Duodenal mucosa (tissue), 2 donors: ENCODE results near the gene BEST4.
"Not testable (repeated sequence)": the region's sequence is repeated elsewhere in the genome, so short reads cannot be mapped to it uniquely, and the experiment has no call there.

Experiments used
- H3K27ac ChIP-seq: one replicate; pipeline ENCODE4 v1.7.0; 2013; ENCODE audit warnings: low read depth, low read length
- H3K27me3 ChIP-seq, 2 donors: one replicate each; pipeline ENCODE4 v1.7.0; 2013; ENCODE audit warnings: low read length in 2 of 2, control low read depth in 1 of 2; ENCODE audit not compliant: insufficient read depth in 2 of 2, control insufficient read depth in 1 of 2
- H3K36me3 ChIP-seq, 2 donors: one replicate each; pipeline ENCODE4 v1.7.0; 2013; ENCODE audit warnings: low read length in 2 of 2, control low read depth in 1 of 2; ENCODE audit not compliant: insufficient read depth in 2 of 2, control insufficient read depth in 1 of 2
- H3K4me1 ChIP-seq, 2 donors: one replicate each; pipeline ENCODE4 v1.7.0; 2013; ENCODE audit warnings: low read length in 2 of 2, control low read depth in 1 of 2; ENCODE audit not compliant: insufficient read depth in 2 of 2, control insufficient read depth in 1 of 2
- H3K4me3 ChIP-seq, 2 donors: one replicate each; pipeline ENCODE4 v1.7.0; 2013; ENCODE audit warnings: low read length in 2 of 2, low read depth in 1 of 2
- H3K9ac ChIP-seq, 2 donors: one replicate each; pipeline ENCODE4 v1.7.0; 2013; ENCODE audit warnings: low read length in 2 of 2, low read depth in 1 of 2
- H3K9me3 ChIP-seq, 2 donors: one replicate each; pipeline ENCODE4 v1.7.0; 2013; ENCODE audit warnings: low read length in 2 of 2, control low read depth in 1 of 2; ENCODE audit not compliant: control insufficient read depth in 1 of 2

The BEST4 gene

GRCh38 chr1:44827197-44828002 is 39.4 kb upstream of the BEST4 start:
- H3K4me3 ChIP-seq, result no peak overlapping the region
- H3K9ac ChIP-seq, result no peak overlapping the region
- no peaks in the 10 kb centered on the region for H3K9me3 ChIP-seq
- H3K36me3 ChIP-seq, result no peaks in the 10 kb centered on the region
- H3K4me1 ChIP-seq, result peaks cover 7 to 20% of the 10 kb centered on the region in 2 donors
- H3K27ac ChIP-seq, result no peak overlapping the region
- no peaks in the 10 kb centered on the region for H3K27me3 ChIP-seq

- Histone ChIP-seq H3K36me3 (no peaks in the 10 kb centered on the region), H3K4me1 (peaks cover 7 to 20% of the 10 kb centered on the region in 2 donors), H3K4me3 (peak overlapping the region in 1 of 2 donors; percentile 28), H3K9ac (peak overlapping the region in 1 of 2 donors; percentile 32), H3K27me3 (no peaks in the 10 kb centered on the region), H3K9me3 (no peaks in the 10 kb centered on the region), H3K27ac (no peak overlapping the region)
These were observed 38.6 kb upstream of the BEST4 start for GRCh38 chr1:44826375-44827196.

DNA sequence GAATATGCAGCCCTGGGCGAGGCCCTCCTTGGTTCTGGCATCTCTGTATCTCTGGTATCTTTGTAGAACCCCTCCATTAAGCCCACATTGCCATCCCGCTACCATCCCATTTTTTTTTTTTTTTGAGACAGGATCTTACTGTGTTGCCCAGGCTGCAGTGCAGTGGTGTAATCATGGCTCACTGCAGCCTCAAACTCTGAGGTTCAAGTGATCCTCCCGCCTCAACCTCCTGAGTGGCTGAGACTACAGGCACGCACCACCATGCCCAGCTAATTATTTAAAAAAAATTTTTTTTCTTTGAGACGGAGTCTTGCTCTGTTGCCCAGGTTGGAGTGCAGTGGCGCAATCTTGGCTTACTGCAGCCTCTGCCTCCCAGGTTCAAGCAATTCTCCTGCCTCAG is 36.4 kb upstream of the BEST4 start:
- H3K4me3 ChIP-seq, H3K9ac ChIP-seq, H3K9me3 ChIP-seq, H3K27ac ChIP-seq, H3K36me3 ChIP-seq, H3K27me3 ChIP-seq: not testable (repeated sequence)
- peaks cover 14 to 25% of the 10 kb centered on the region in 2 donors for H3K4me1 ChIP-seq

GRCh38 chr1:44822981-44823451 is 35.0 kb upstream of the BEST4 start:
- Histone ChIP-seq H3K36me3 (no peaks in the 10 kb centered on the region), H3K9me3 (no peaks in the 10 kb centered on the region), H3K4me1 (peaks cover 14 to 25% of the 10 kb centered on the region in 2 donors), H3K4me3 (no peak overlapping the region), H3K27ac (no peak overlapping the region), H3K9ac (no peak overlapping the region), H3K27me3 (no peaks in the 10 kb centered on the region)

DNA sequence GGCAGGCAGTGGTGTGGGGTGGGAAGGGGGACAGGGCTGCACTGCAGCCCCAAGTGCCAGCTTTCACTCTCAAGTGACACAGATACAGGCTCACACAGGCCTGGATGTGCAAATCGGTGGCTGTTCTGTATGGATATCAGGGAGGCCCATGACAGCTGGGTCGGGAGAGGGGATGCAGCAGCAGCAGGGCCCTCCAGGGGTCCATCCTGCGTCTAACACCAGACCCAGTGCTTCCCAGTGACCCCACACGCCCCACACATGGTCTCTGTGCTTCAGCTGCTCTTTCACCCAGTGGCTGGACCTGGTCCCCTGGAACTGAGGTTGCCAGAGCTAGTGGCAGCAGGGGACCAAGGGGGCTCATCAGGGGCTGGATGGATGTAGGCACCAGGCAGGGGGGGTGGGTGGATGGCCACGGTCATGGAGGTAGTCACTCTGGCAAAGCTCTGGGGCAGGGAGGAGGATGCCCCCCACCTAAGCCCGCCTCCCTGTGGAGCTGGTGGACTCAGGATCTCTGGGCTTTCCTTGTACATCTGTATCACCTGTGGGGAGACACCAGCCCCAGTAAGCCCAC is 34.2 kb upstream of the BEST4 start:
- Histone ChIP-seq H3K4me3 (no peak overlapping the region), H3K27ac (no peak overlapping the region), H3K9me3 (no peaks in the 10 kb centered on the region), H3K36me3 (no peaks in the 10 kb centered on the region), H3K4me1 (peaks cover 14 to 18% of the 10 kb centered on the region in 2 donors), H3K9ac (no peak overlapping the region), H3K27me3 (no peaks in the 10 kb centered on the region)

- Histone ChIP-seq H3K9me3 (no peaks in the 10 kb centered on the region), H3K27ac (no peak overlapping the region), H3K9ac (no peak overlapping the region), H3K4me3 (no peak overlapping the region), H3K27me3 (no peaks in the 10 kb centered on the region), H3K36me3 (no peaks in the 10 kb centered on the region), H3K4me1 (peaks cover 8 to 9% of the 10 kb centered on the region in 2 donors)
These were observed 33.3 kb upstream of the BEST4 start for GRCh38 chr1:44821240-44821715.

DNA sequence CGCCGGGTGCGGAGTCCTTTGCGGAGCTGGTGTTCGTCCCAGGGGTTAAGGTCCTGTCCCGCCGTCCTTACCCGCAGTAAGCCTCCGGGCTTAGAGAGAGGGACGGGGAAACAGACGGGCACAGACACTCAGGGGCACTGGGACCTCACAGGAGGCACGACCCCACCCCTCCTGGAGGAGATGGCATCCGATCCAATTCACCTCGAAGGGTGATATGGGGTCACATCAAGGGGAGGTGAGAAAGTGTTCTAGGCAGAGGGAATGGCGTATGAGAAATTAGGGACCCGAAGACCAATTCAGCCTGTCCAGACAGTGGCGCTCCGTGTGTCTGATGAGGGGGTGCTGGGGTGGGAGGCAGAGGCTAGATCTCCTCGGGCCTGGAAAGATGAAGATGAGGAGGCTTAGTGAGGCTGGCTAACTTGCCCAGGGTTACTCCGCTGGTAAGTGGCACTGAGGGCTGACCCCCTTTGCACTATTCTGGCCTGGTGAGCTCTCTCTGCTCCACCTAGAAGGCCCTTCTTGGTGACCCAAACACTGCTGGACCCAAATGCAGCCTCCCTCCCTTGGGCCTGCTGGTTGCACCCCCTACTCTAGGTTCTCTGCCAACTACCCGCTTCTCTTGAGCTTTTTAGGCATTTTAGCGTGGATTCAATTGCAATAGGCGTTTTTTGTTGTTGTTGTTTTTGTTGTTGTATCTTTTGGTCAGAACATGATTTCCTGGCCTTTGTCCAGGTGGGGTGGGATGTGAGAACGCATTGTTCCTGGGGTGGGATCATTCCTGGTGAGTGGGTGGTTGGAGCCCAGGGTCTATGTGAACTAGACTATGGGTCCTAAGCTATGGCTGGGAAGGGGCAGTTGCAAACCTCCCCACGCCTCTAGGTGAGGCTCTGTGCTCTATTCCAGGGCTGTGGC is 32.6 kb upstream of the BEST4 start:
- H3K36me3 ChIP-seq, result no peaks in the 10 kb centered on the region
- H3K9me3 ChIP-seq, result no peaks in the 10 kb centered on the region
- no peaks in the 10 kb centered on the region for H3K27me3 ChIP-seq
- H3K4me3 ChIP-seq, result peak overlapping the region; percentile 80 to 85
- H3K27ac ChIP-seq, result peak overlapping the region; percentile 99
- peak overlapping the region; percentile 94 to 98 for H3K9ac ChIP-seq
- peaks cover 5 to 6% of the 10 kb centered on the region in 2 donors for H3K4me1 ChIP-seq

- Histone ChIP-seq H3K9me3 (no peaks in the 10 kb centered on the region), H3K27me3 (no peaks in the 10 kb centered on the region), H3K4me3 (peak overlapping the region; percentile 80 to 85), H3K36me3 (no peaks in the 10 kb centered on the region), H3K27ac (peak overlapping the region; percentile 99), H3K9ac (peak overlapping the region; percentile 94 to 98), H3K4me1 (peaks cover 5 to 6% of the 10 kb centered on the region in 2 donors)
These were observed 31.8 kb upstream of the BEST4 start for GRCh38 chr1:44819608-44820327.

GRCh38 chr1:44819196-44819607 is 31.2 kb upstream of the BEST4 start:
- no peaks in the 10 kb centered on the region for H3K9me3 ChIP-seq
- peaks cover 5 to 6% of the 10 kb centered on the region in 2 donors for H3K4me1 ChIP-seq
- peak overlapping the region; percentile 80 to 85 for H3K4me3 ChIP-seq
- H3K36me3 ChIP-seq, result no peaks in the 10 kb centered on the region
- no peaks in the 10 kb centered on the region for H3K27me3 ChIP-seq
- peak overlapping the region; percentile 94 to 98 for H3K9ac ChIP-seq
- H3K27ac ChIP-seq, result peak overlapping the region; percentile 99
